K562 (cell line): ENCODE results near the gene IMMP2L. TPM values are rescaled to one million over a fixed set of nuclear protein-coding genes. Genes with fewer than 3 reads are reported as not detected.

Experiments
- ATAC-seq: fragments of 200-7000 bp; cut with Tn5 transposase; 3 replicates; pipeline ENCODE4 v1.9.1; 2020; ENCODE audit warnings: moderate library complexity
- BruUV-seq: library from RNA; stranded (reverse); fragments of 400-500 nt; replicated peaks from 2 replicates; lab custom pipeline; 2021; lab: Mats Ljungman, UMichigan
- CTCF ChIA-PET: fragments of 300-600 bp; formaldehyde crosslinking; extraction: SDS; loops from one replicate; lab custom pipeline; 2021; ENCODE audit warnings: low intra/inter-chr PET ratio; lab: Yijun Ruan, JAX
- POLR2A ChIA-PET: fragments of 300-600, 350-650 bp; sonication (Branson Sonifier 250); formaldehyde crosslinking; extraction: SDS; loops from one replicate; lab custom pipeline; 2021; ENCODE audit warnings: antibody characterized with exemption, inconsistent platforms; lab: Yijun Ruan, JAX
- DNase-seq, 4 experiments: peaks; one replicate each; pipeline versions ENCODE4 v3.0.0 to v3.0.0-alpha.2; 2011 to 2018; ENCODE audit warnings: low spot score in 3 of 4, mixed read lengths in 3 of 4; ENCODE audit errors: extremely low read depth in 1 of 4
- FAIRE-seq: peaks from 2 replicates; lab custom pipeline; 2011; peaks lifted over from hg19 to GRCh38; lab: Jason Lieb, UNC
- H2AFZ ChIP-seq: 2 replicates; pipeline ENCODE4 v1.6.0; 2011; ENCODE audit warnings: low read depth, low read length, control low read depth, inconsistent platforms
- H3K27ac ChIP-seq: fragments of 200-600 bp; 3 replicates; pipeline ENCODE4 v1.8.0; 2011; ENCODE audit warnings: low read depth, mild to moderate bottlenecking, control low read depth, inconsistent platforms, low read length, moderate library complexity, mixed read lengths; ENCODE audit errors: extremely low read depth
- H3K27me3 ChIP-seq, 2 experiments: fragments of 300-600 bp in 1 of 2; 2 replicates in 1 of 2; 3 replicates in 1 of 2; pipeline versions ENCODE4 v1.6.0 to v1.8.0; 2011; ENCODE audit warnings: inconsistent platforms in 2 of 2, low read length in 2 of 2, mild to moderate bottlenecking in 1 of 2, mixed read lengths in 1 of 2, moderate library complexity in 1 of 2; ENCODE audit not compliant: control insufficient read depth in 2 of 2, insufficient read depth in 2 of 2
- H3K36me3 ChIP-seq: fragments of 300-600 bp; 3 replicates; pipeline ENCODE4 v1.8.0; 2011; ENCODE audit warnings: mild to moderate bottlenecking, low read length, inconsistent platforms; ENCODE audit not compliant: control insufficient read depth, insufficient read depth
- H3K4me1 ChIP-seq, 2 experiments: fragments of 200-600 bp in 1 of 2; replicated peaks in 1 of 2; 2 replicates in 1 of 2; 3 replicates in 1 of 2; pipeline versions ENCODE4 v1.5.1 to v1.8.0; 2011; ENCODE audit warnings: inconsistent platforms in 2 of 2, low read length in 2 of 2, mild to moderate bottlenecking in 1 of 2, mixed read lengths in 1 of 2, moderate library complexity in 1 of 2; ENCODE audit not compliant: control insufficient read depth in 2 of 2, insufficient read depth in 2 of 2
- H3K4me2 ChIP-seq: 2 replicates; pipeline ENCODE4 v1.6.1; 2011; ENCODE audit warnings: low read length, control low read depth, inconsistent platforms, mixed read lengths; ENCODE audit not compliant: insufficient read depth
- H3K4me3 ChIP-seq: fragments of 200-600 bp; sonication (generic), shearing (Covaris generic); 2 replicates; pipeline ENCODE4 v1.5.1; 2016; ENCODE audit warnings: control low read depth, inconsistent platforms
- H3K79me2 ChIP-seq: fragments of 200-600 bp; 3 replicates; pipeline ENCODE4 v1.8.0; 2011; ENCODE audit warnings: low read length, inconsistent platforms; ENCODE audit not compliant: control insufficient read depth, insufficient read depth
- H3K9ac ChIP-seq, 2 experiments: 2 replicates each; pipeline versions ENCODE4 v1.6.0 to v1.6.1; 2011; ENCODE audit warnings: low read depth in 2 of 2, low read length in 2 of 2, control low read depth in 1 of 2, inconsistent platforms in 1 of 2, mild to moderate bottlenecking in 1 of 2, mixed read lengths in 1 of 2; ENCODE audit not compliant: insufficient read depth in 1 of 2
- H3K9me1 ChIP-seq: one replicate; pipeline ENCODE4 v1.6.0; 2011; ENCODE audit warnings: inconsistent platforms, mild to moderate bottlenecking, low read length, moderate library complexity; ENCODE audit not compliant: control insufficient read depth, insufficient read depth
- H3K9me3 ChIP-seq: replicated peaks from 2 replicates; pipeline ENCODE4 v1.5.1; 2011; ENCODE audit warnings: low read depth, low read length, inconsistent platforms; ENCODE audit not compliant: control insufficient read depth, insufficient read depth
- H4K20me1 ChIP-seq: replicated peaks from 2 replicates; pipeline ENCODE4 v1.6.1; 2011; ENCODE audit warnings: low read length, inconsistent platforms, mixed read lengths; ENCODE audit not compliant: control insufficient read depth, insufficient read depth
- C11orf30 ChIP-seq: fragments of 450-650 bp; IDR thresholded peaks from 2 replicates; pipeline ENCODE4 v1.6.1; 2016; ENCODE audit warnings: low read depth, mild to moderate bottlenecking
- CHD7 ChIP-seq: fragments of 200-600 bp; sonication (generic); IDR thresholded peaks from one replicate; pipeline ENCODE4 v1.6.1; 2012; ENCODE audit warnings: mild to moderate bottlenecking, low read depth, low read length, inconsistent platforms
- JUND ChIP-seq, 2 experiments: IDR thresholded peaks; 2 replicates in 1 of 2; 3 replicates in 1 of 2; pipeline ENCODE4 v1.6.1; 2011; ENCODE audit warnings: borderline replicate concordance in 2 of 2, low read depth in 2 of 2, low read length in 2 of 2, improper control_type of control experiment in 1 of 2, missing biosample characterization in 1 of 2, missing genetic modification characterization in 1 of 2, missing genetic modification reagents in 1 of 2
- MAFF ChIP-seq: IDR thresholded peaks from 2 replicates; pipeline ENCODE4 v1.6.1; 2012; ENCODE audit warnings: low read length, improper control_type of control experiment
- MAFG ChIP-seq: fragments of 450-650 bp; conservative IDR thresholded peaks from 2 replicates; pipeline ENCODE4 v1.6.1; 2016; ENCODE audit warnings: missing genetic modification characterization, missing compliant biosample characterization
- MAFK ChIP-seq: IDR thresholded peaks from 2 replicates; pipeline ENCODE4 v1.6.1; 2011; ENCODE audit warnings: low read length, improper control_type of control experiment
- ZNF316 ChIP-seq: fragments of 450-650 bp; IDR thresholded peaks from 2 replicates; pipeline ENCODE4 v1.6.1; 2016
- WGBS: fragments of 100-300 bp; shearing (Covaris generic); methylation state at CpG from one replicate; pipeline ENCODE4 v1.1.6; 2016; ENCODE audit warnings: low coverage, mixed read lengths; ENCODE audit not compliant: insufficient coverage; ENCODE audit errors: missing lambda C conversion rate; 5-methylcytosine and 5-hydroxymethylcytosine counted together
- in situ Hi-C: fragments of 300-500 bp; cut with MboI; formaldehyde crosslinking; loops from 4 replicates; pipeline ENCODE4 v1.15.0; 2018; ENCODE audit warnings: inconsistent platforms, mixed read lengths
- intact Hi-C: fragments of 100-400 bp; cut with micrococcal nuclease; formaldehyde crosslinking; loops from 2 replicates; pipeline ENCODE4 v1.14.2; 2022
- polyA plus RNA-seq, 8 experiments: library from polyadenylated mRNA; depleted of rRNA in 4 of 8; stranded (reverse) in 5 of 8; unstranded in 3 of 8; fragments of >200 nt; fragmentation: Nextera tagmentation in 2 of 8; fragmentation: Illumina TruSeq in 1 of 8; extraction: Ambion mirVana in 2 of 8; extraction: Trizol in 1 of 8; gene quantifications; 2 replicates each; pipeline versions ENCODE4 v1.2.1 to v1.2.3, GENCODE V29; 2011 to 2014; ENCODE audit warnings: inconsistent platforms in 1 of 8, missing spikeins in 1 of 8
- total RNA-seq, 7 experiments: library from RNA; depleted of rRNA in 6 of 7; stranded (reverse); fragments of >200 nt in 6 of 7; fragmentation: Illumina TruSeq in 2 of 7; extraction: Trizol in 2 of 7; gene quantifications; 2 replicates each; pipeline versions ENCODE4 v1.2.1 to v1.2.3, GENCODE V29; 2011 to 2021; ENCODE audit warnings: low replicate concordance in 1 of 7

IMMP2L gene
- total and polyA plus RNA-seq, 9 of the 15 experiments (the other 6 are each of a cell fraction or from before 2014, with no cell fraction given), result 29.7 to 116 (median 53.0) TPM

DNA sequence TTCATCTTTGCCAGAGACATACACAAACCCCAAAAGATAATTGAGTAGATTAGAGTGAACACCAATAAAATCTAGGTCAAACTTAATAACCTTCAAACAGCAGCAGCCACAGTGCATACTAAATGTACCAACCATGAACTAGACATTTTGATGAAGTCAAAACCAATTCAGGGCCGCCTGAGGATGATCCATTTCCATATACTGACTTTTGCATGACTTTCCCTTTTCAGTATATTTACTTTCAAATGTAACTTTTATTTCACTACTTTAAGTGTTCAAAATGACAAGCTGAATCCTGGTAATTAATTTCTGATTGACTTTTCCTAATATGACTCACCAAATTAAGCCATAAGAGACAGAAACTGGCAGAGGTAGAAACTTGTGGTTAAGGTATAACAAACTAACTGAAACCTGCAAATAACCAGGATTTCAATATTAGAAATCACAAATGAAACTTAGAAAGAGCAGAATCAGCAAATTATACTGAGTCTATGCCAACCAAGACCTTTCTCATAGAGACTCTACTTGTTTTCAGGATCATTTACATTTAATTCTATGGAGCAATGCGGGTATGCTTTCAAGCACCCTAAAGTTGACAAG lies 643.2 kb downstream of the IMMP2L start:
- H3K27me3 ChIP-seq, result no peaks in the 10 kb centered on the region
- H3K79me2 ChIP-seq, result no peaks in the 10 kb centered on the region
- H3K36me3 ChIP-seq, result no peaks in the 10 kb centered on the region
- no peak for FAIRE-seq
- intact Hi-C loops (no loop called here), in situ Hi-C loops (no loop called here)
- no peaks in the 10 kb centered on the region for H3K9me3 ChIP-seq
- no peak overlapping the region for H2AFZ ChIP-seq
- CTCF ChIA-PET, result no interaction called here
- TF ChIP-seq MAFF (peak; percentile 74), C11orf30 (peak; percentile 63), JUND (IDR thresholded peaks at IDR 0.05; ENCODE audit: borderline replicate concordance, low read depth, low read length) (no peak), JUND (tag; IDR thresholded peaks at IDR 0.05; ENCODE audit: borderline replicate concordance, low read depth, low read length) (no peak), CHD7 (no peak), ZNF316 (peak; percentile 78), MAFK (peak; percentile 58; the same call in 1 of the 2 replicates), MAFG (tag) (peak; percentile 26)
- no peak overlapping the region for H3K4me3 ChIP-seq
- no peaks in the 10 kb centered on the region for H4K20me1 ChIP-seq
- H3K4me2 ChIP-seq, result no peak overlapping the region
- no peaks in the 10 kb centered on the region for H3K4me1 ChIP-seq
- no peak overlapping the region for H3K9ac ChIP-seq
- POLR2A ChIA-PET, result no interaction called here
- BruUV-seq, result no TSS peak
- H3K27ac ChIP-seq, result no peak overlapping the region
- 62% methylated on average over 2 of the region's 2 CpGs for WGBS
- no peaks in the 10 kb centered on the region for H3K9me1 ChIP-seq
- no peak for ATAC-seq
- no peak for DNase-seq
